HUDEP-2 (cell line): ENCODE results near the gene OPA1.

Source experiments
- DNase-seq, 76 experiments: peaks; one replicate each; lab custom pipeline; 2025; ENCODE audit not compliant: unreplicated experiment in 76 of 76; lab: John Stamatoyannopoulos, UW

Gene OPA1

GRCh38 chr3:193702967-193703366 is 110.0 kb downstream of the OPA1 start:
- no peak for DNase-seq

DNA sequence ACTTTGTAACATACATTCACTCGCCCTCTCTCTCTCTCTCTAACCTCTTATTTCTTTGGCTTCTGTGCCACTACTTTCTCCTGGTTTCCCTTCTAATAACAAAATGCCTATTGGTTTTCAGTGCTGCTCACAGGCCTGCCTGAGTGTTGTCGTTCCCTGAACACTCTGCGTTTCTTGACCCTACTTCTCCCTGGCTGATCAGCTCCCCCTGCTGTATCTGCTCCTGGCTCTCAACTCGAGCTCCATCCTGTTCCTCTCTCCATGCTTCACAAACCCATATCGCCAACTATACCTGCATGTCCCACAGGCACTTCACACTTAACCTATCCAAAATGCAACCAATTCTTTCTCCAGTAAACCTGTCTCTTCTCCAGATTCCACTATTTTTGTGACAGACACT is 111.4 kb downstream of the OPA1 start:
- DNase-seq: peak in 8 of 76 experiments; percentile 3 to 26 (median 8)

DNA sequence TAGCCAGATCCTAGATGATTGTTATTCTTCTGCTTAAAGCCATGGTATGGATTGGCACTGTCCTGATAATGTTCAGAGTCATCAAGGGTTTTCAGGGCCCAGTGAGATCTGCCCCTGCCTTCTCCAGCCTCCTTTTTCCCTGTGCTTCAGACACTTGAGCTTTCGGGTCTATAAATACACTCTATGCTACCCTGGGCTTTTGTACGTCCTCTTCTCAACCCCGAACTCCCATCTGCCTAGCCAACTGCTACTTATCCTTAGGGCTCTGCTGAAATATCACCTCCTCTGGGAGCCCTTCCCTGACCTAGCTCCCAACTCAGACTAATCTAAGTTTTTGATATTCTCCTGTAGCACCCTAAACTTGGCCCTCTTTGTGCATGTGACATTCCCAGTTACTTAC is 115.3 kb downstream of the OPA1 start:
- DNase-seq: no peak

DNA sequence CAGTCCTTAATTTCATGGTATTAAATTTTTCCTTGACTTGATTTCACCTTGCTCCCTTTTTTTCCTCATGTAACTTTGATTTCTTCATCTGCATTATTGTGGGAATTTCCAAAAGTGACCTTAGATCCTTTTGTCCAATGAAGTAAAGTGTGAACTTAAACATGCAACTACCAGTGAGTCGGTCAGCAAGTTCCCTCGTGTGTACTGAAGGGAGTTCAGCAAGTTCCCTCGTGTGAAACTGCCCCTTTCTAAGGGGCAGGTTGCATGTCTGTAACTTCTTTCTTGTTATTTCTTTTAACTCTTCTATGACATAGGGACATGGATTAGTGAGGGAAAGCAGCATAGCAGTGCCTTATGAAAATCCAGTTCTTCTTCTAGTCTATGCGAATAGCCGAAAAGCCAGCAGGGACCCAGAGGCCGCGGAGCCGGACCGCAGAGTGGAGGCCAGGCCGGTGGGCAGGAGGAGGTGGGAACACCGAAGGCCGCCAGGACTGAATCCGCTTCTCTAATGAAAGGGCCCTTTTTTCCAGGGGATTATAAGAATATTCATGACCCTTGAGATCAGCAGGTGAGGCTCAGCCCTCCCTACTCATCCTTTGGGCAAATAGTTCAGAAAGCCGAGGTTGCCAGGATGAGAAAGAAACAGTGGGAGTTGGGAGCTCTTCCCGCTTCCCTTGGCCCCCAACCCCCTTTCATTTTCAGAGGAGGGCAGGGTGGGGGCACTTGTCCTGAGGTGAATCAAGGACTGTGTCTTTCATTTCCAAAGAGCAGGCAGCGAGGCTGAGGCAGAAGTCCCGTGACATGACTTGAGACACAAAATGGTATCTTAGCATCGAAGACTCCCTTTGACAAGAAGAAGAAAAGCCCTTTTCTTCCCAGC is 117.5 kb downstream of the OPA1 start:
- DNase-seq: no peak

- no peak for DNase-seq
Observed at GRCh38 chr3:193711166-193711485, 118.1 kb downstream of the OPA1 start.

DNA sequence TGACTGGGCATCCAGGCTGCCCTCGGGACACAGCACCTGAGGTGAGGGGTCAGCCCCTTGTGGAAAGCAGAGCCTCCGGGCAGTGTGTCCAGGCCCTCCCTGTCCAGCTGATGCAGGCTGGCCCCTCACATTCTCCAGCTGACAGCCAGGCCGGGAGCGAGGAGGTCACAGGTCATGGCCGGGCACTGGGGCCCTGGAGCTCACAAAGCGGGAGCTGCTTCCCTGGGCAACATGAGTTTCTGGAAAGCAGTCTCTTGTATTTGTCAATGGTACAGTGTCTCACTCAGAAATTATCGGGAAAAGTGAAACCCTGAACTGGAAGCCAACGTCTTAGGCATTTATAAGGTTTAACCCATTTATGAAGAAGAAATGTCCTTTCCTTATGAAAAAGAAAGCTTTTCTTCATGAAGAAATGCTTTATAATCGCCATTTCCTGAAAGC is 118.5 kb downstream of the OPA1 start:
- DNase-seq: no peak

GRCh38 chr3:193711964-193712598 is 119.1 kb downstream of the OPA1 start:
- DNase-seq: no peak

GRCh38 chr3:193712938-193713337 is 119.9 kb downstream of the OPA1 start:
- DNase-seq: no peak

DNA sequence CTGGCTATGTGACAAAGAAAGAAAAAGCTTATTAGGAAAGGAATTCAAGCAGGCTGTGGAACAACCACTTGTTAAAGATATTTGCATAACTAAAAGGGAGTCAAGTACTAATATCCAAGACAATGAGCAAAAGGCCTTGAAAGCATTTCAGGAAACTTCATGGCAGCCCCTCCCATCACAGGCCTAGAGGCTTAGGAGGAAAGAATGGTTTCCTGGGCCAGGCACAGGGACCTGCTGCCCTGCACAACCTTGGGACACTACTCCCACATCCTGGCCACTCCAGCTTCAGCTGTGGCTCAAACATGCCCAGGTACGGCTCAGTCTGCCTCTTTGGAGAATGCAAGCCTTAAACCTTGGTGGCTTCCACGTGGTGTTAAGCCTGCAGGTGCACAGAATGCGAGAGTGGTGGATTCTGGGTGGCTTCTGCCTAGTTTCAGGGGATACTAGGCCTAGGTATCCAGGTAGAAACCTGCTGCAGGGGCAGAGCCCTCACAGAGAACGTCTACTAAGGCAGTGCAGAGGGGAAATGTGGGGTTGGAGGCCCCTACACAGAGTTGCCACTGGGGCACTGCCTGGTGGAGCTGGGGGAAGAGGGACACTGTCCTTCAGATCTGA is 121.6 kb downstream of the OPA1 start:
- DNase-seq: no peak

GRCh38 chr3:193716150-193716549 is 123.1 kb downstream of the OPA1 start:
- no peak for DNase-seq

DNA sequence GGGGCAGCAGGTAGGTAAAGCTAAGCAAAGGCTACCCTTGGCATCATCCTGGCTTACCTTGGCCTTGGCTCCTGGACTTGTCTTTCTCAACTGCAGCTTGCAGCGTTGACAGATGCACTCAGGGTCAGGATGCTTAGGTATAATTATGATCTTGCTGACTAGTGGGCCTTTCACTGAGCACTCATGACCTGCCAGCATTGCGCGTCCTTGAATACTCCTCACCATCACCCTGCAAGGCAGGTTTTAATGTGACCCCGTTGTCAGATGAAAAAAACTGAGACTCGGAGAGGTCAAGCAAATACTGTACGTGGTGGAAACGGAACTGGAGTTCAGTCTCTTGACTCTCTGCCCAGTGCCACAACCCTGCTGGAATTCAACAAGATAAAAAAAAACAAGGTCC is 126.7 kb downstream of the OPA1 start:
- DNase-seq: no peak

- DNase-seq: no peak
Observed at GRCh38 chr3:193720169-193720568, 127.2 kb downstream of the OPA1 start.

- DNase-seq: no peak
Observed at GRCh38 chr3:193722566-193722965, 129.6 kb downstream of the OPA1 start.

DNA sequence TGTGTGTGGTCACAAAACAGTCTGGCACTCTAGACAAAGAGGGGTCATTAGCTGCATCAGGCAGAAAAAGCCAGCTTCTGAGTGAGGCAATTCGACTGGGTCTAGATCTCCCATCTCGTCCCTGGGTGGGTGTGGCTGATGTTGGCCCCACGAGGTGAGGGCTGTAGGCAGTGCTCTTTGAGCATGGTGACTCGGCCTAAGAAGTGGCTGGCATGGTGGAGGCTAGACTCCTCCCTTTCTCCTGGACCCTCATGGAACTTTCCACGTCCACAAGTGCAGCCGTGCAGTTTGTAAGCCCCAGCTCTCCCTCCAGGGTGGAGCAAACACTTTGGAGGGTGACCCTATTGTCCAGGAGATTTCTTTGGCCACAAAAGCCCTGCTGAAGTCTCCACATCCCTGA is 134.1 kb downstream of the OPA1 start:
- DNase-seq: no peak

GRCh38 chr3:193728429-193729087 is 135.6 kb downstream of the OPA1 start:
- DNase-seq: no peak

DNA sequence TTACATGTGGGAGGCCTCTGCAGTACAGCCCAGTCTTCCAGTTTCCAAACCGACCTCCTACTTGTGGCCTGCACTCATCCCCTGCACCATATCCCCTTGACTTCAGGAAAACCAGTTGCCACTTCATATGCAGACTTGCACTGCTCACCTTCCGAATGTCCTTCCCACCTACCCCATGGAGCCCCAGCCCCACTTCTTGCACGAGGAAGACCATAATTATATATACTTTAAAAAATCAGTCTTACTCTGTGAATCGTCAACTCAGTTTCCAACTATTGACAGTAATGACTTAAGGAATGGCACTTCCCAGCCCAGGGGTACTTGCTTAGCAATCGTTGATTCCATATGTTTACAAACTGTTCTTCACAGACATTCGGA is 136.1 kb downstream of the OPA1 start:
- DNase-seq: no peak

GRCh38 chr3:193729601-193730000 is 136.6 kb downstream of the OPA1 start:
- DNase-seq: no peak

GRCh38 chr3:193730511-193730910 is 137.5 kb downstream of the OPA1 start:
- no peak for DNase-seq

DNA sequence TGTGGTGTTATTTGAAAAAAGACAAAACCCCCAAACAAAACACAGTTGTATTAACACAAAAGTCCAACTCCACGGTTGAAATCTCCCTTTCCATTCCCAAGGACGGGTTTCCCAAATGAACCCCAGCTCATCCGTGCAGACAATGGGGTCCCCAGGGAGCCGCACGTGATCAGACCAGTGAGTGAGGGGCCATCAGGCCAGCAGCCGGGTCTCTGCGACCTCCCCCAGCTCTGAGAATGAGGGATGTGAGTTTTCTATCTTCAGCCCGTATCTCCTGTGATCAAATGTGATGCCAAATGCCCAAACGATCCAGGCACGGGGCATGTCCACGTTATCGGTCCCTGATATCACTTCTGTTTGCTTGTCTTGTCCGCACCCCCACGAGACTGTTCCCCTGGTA is 138.0 kb downstream of the OPA1 start:
- no peak for DNase-seq

DNA sequence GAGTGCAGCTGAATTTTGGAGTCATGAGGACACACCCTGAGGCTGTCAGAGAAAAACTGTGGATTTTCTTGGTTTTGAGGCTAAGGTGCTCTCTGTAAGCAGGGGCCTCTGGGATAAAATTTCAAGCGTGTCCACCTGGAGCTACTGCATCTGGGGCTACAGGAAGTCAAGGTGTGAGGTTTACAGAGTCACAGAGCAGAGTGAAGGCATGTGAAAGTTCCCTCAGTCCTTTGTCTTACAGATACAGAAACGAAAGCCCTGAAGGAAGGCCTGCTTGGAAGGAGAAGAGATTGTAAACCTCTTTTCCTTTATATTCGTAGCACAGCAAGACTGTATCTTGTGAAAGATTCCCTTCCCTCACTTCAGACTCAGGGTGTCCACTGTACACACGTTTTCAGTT is 138.6 kb downstream of the OPA1 start:
- no peak for DNase-seq

GRCh38 chr3:193732391-193732790 is 139.4 kb downstream of the OPA1 start:
- DNase-seq: no peak
